G401 (cell line): ENCODE results near the gene TRAPPC3L. TPM values are rescaled to one million over a fixed set of nuclear protein-coding genes. Genes with fewer than 3 reads are reported as not detected.
A peak's percentile ranks its signal among the peaks of the same experiment; 100 is the strongest.

Source experiments
- DNase-seq: peaks from one replicate; pipeline ENCODE4 v3.0.0-alpha.2; 2015; ENCODE audit warnings: low spot score
- in situ Hi-C: cut with HindIII; loops from 2 replicates; pipeline ENCODE4 v1.10.0; 2016; ENCODE audit warnings: low sequenced_read_pairs, mixed read lengths
- total RNA-seq: library from RNA; depleted of rRNA; stranded (reverse); fragments of >200 nt; shearing (Covaris generic); gene quantifications from 2 replicates; pipeline ENCODE4 v1.2.3, GENCODE V29; 2014; rRNA removed

Gene TRAPPC3L
- total RNA-seq = not detected in 2 replicates

GRCh38 chr6:116545651-116546050, at the start of gene TRAPPC3L:
Gene TRAPPC3L (minus strand): TSS chr6:116545684. CDS start chr6:116545514, 170 bp downstream.
- no peak for DNase-seq
- in situ Hi-C loops = no loop called here

GRCh38 chr6:116595247-116595646, 49.8 kb upstream of the TRAPPC3L start:
- in situ Hi-C loops = no loop called here
- no peak for DNase-seq

- no peak for DNase-seq
- in situ Hi-C loops = no loop called here
These were observed 41.3 kb upstream of the TRAPPC3L start for GRCh38 chr6:116586738-116587137.

GRCh38 chr6:116586276-116586675, 40.8 kb upstream of the TRAPPC3L start:
- in situ Hi-C loops = no loop called here

DNA sequence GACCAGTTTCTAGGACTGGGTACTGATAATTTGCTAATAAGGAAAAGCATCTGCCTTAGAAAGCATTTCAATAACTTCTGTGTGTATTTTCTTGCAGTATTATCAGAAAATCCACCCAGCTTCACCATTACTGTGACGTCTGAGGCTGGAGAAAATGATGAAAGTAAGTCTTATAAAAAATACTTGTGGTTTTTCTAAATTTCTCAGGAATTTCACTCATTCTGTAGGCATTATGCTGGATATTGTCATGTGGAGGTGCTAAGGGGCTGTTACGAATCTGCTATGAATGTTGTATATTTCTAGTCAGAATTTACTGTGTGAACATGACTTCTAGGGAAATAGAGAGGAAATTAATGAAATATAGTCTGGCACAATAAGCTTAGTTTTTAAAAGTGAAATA, 34.7 kb upstream of the TRAPPC3L start:
- in situ Hi-C loops = no loop called here
- no peak for DNase-seq

More at GRCh38 chr6:116586276-116586675, 40.8 kb upstream of the TRAPPC3L start:
- no peak for DNase-seq

DNA sequence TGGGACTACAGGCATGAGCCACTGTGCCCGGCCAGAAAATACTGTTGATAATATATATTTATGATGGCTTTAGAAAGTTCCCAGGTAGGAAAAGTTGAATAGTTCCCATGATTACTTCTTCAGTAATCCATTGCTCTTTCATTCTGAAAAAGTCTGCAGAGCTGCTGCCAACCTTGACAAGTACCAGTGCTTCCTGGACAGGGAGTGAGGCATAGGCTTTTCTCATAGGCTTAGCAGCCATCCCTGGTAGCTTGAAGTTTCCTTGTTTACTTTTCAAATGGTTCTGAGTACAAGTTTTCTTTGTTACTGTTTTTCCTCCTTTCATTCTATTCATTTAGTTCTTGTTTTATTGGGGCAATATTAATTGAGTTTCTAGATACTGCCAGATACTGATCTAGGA, 33.7 kb upstream of the TRAPPC3L start:
- DNase-seq = no peak
- in situ Hi-C loops = no loop called here

DNA sequence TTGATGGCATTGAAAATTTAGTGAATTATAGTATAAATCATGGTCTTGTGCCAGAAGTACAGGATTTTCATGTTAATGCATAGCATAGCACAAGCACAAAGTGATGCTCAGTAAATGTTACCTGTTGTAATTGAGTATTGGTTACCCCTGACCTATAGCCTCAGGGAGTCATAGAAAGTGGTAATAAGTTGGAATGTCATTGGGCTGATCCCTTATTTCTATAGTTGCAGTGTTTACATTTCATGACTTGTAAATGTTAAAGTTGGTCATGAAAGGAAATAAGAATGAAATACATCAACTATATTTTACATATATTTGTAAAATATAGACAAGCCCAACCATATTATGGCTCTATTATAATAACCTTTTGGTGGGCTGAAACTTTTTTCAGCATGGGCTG, 32.9 kb upstream of the TRAPPC3L start:
- DNase-seq = no peak
- in situ Hi-C loops = no loop called here

GRCh38 chr6:116577486-116577885, 32.0 kb upstream of the TRAPPC3L start:
- in situ Hi-C loops = no loop called here

GRCh38 chr6:116575227-116575626, 29.7 kb upstream of the TRAPPC3L start:
- in situ Hi-C loops = no loop called here
- no peak for DNase-seq

More at GRCh38 chr6:116577486-116577885, 32.0 kb upstream of the TRAPPC3L start:
- DNase-seq = peak; percentile 33

DNA sequence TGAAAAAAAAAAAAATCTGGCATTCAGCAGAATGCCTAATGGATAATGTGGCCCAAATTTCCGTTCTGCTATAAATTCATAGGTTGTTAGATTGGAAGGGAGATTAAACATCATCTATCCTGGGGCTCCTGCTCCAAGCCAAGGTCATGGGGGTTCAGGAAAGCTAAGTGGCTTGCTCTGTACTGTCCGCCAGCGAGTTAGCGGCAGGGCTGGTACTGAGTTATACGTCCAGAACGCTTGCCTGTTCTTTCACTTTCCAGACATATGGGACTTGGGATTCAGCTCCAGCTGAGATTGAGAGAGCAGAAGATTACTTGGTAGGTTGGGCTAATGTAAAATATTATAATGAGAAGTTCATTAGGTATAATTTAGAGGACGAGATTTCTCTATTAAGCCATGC, 26.7 kb upstream of the TRAPPC3L start:
- DNase-seq = peak; percentile 27
- in situ Hi-C loops = no loop called here

GRCh38 chr6:116571683-116572000, 26.2 kb upstream of the TRAPPC3L start:
- no peak for DNase-seq
- in situ Hi-C loops = no loop called here

DNA sequence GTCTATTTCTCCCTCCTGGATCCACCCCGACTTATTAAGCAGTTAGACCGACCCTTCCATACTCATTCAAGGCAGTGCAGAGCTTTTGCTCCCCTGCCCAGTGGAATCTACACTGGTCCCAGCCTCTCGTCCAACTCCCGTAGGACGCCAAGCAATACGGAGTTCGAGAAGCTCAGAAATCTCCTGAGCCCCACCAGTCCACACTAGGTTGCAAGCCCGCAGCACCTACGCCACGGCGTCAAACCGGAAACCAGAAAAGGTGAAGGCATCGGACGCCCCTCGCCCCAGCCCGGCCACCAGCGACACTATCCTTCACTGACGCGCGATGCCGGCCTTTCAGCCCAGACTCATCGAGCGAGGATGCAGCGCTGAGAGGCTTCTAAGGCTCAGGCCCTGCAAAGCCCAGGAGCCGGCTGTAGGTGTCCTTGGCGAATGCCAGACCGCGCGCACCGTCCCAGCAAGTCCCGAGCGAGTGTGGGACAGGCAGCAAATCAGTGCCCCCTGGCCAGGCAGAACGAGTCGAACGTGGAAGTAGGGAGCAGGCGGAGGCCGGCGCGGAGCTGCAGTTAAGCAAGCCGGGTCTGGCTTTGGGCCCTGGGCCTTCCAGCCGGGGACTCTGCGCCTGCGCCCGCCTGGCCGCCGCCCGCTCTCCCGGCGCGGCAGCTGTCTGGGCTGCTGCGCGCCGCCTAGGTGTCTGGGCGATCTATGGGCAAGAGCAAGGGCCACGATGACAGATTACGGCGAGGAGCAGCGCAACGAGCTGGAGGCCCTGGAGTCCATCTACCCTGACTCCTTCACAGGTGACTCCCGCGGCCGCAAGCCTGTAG, 25.6 kb upstream of the TRAPPC3L start, which contains the start of gene RWDD1:
Gene RWDD1 (plus strand): TSS at position 649 of the 827 bp plus-strand sequence. CDS start 79 bp downstream, at position 728.
- in situ Hi-C loops = no loop called here
- peak; percentile 99 for DNase-seq

- in situ Hi-C loops = no loop called here
- no peak for DNase-seq
These were observed 23.6 kb upstream of the TRAPPC3L start for GRCh38 chr6:116568821-116569755.

DNA sequence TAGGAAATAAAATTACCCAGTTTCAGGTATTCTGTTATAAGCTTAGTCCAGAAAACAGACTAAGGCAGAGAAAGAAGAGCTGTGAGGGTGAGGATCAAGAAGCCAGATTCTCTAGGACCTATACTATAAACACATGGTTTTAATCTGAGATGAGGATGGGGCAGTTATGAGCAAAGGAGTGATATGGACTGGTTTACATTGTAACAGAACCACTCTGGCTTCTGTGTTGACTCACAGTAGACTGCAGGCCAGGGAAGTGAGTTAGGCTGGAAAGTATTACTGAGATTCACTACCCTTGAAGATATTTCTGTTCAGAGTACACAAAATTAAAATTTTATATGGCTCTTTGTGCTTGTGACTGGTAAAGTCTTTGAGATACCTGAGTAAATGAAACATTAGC, 22.6 kb upstream of the TRAPPC3L start:
- in situ Hi-C loops = no loop called here
- DNase-seq = no peak

GRCh38 chr6:116564921-116565872, 19.7 kb upstream of the TRAPPC3L start:
- DNase-seq = peak; percentile 62
- in situ Hi-C loops = no loop called here

GRCh38 chr6:116564311-116564710, 18.8 kb upstream of the TRAPPC3L start:
- no peak for DNase-seq
- in situ Hi-C loops = no loop called here

- no peak for DNase-seq
- in situ Hi-C loops = no loop called here
These were observed 18.3 kb upstream of the TRAPPC3L start for GRCh38 chr6:116563830-116564229.

DNA sequence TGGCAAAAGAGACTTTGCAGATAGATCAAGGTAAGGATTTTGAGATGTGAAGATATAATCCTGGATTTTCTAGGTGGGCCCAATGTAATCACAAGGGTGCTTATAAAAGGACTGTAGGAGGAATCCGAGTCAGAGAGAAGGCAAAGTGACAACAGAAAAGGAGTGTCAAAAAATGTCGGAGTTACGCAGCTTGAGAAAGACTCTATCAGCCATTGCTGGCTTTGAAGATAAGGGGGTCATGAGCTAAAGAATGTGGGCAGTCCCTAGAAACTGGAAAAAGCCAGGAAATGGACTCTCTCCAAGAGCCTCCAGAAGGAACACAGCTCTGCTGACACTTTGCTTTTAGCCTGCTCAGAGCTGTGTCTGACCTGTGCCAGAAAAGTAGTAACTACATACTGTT, 17.1 kb upstream of the TRAPPC3L start:
- in situ Hi-C loops = no loop called here
- DNase-seq = no peak

DNA sequence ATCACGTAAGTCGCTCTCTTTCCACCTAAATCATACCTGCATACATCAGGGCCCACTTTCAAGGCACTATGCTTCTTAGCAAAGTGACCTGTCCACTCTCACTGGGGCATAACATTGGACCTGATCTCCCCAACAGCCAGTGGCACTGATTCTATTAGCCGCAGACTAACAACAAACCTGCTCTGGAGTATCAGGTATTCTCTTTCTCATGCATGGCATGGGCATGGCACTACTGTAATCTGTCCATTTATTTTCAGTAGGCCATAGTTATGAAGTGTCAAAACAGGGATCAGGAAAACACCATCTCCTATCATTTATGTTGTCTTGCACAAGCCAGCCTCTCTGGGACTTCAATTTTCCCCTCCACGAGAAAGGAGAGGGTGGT, 16.5 kb upstream of the TRAPPC3L start:
- no peak for DNase-seq
- in situ Hi-C loops = no loop called here
